HG03064 (cell line): ENCODE results near the gene SDK2.
"Not testable (repeated sequence)": the region's sequence is repeated elsewhere in the genome, so short reads cannot be mapped to it uniquely, and the experiment has no call there.

Experiments used
- ATAC-seq: cut with Tn5 transposase; IDR thresholded peaks from one replicate; pipeline ENCODE4 v1.9.1; 2021; ENCODE audit warnings: low read depth; ENCODE audit not compliant: unreplicated experiment

SDK2 gene

GRCh38 chr17:73467651-73468050, 176.6 kb downstream of the SDK2 start:
- ATAC-seq = no peak

DNA sequence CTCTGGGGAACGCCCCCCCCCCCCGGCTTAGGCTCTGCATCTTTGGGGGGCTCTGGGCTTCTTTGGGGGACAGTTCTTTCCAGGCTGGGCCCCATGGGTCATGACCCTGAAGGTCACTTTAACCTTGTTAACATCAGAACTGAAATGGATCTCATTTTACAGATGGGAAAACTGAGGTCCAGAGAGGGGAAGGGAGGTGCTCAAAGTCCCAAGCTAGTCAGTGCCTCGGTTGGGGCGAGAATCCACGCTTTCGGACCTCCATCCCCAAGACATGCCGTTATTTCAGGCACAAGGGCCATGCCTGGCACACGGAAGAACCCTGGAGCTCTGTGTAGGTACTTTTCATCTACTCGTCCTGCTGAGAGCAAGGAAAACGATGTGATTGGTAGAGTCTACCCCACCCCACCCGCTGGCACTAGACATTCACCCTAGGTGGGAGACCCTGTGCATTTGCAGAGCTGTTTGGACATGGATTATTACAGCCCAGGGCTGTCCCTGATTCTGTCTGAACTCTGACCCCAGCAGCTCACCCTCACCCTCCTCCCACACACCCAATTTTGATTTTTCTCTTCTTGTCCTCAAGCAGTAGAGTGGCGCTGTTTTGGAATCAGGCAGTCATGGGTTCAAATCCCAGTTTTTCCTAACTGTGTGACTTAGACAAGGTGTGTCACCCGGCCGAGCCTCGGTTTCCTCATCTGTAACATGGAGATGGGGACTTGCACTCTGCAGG, 177.4 kb downstream of the SDK2 start:
- no peak for ATAC-seq

- no peak for ATAC-seq
Measured at GRCh38 chr17:73465953-73466230, 178.4 kb downstream of the SDK2 start.

- no peak for ATAC-seq
Measured at GRCh38 chr17:73465130-73465952, 178.9 kb downstream of the SDK2 start.

- ATAC-seq = no peak
Measured at GRCh38 chr17:73464447-73464846, 179.8 kb downstream of the SDK2 start.

GRCh38 chr17:73463821-73464220, 180.4 kb downstream of the SDK2 start:
- no peak for ATAC-seq

DNA sequence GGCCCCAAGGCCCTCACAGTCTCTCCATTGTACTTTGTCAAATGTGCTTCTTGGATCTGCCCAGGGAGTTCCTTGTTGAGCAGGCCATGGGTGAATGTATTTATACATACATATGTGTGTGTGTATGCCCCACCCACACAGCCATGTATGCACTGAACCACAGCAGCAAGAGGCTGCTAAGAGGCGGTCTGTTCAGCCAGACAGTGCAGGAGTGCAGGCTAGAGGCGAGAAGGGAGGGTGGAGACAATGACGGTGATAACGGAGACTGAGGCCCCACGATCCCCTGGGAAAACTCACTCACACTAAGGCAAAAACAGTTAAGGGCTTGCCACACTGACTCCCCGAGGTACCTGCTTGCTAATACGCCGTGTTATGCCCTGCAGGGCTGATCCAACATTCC, 181.4 kb downstream of the SDK2 start:
- ATAC-seq = no peak

DNA sequence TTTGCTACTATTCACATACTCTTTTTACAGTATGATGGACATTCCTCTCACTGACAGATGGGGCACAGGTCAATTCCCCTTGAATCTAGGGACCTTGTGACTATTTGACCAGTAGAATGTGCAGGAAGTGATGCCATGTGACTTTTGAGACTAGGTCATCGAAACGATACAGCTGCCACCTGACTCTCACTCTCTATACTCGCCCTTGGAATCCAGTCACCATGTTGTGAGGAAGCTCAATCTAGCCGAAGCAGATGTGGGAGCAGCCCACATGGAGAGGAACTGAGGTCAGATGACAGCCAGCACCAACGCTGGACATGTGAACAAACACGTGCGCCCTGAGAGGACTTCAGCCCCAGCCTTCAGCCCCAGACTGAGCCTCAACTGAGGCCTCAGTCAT, 184.3 kb downstream of the SDK2 start:
- ATAC-seq = no peak

- ATAC-seq = no peak
Measured at GRCh38 chr17:73455767-73456166, 188.5 kb downstream of the SDK2 start.

- ATAC-seq = no peak
Measured at GRCh38 chr17:73455050-73455687, 189.1 kb downstream of the SDK2 start.

DNA sequence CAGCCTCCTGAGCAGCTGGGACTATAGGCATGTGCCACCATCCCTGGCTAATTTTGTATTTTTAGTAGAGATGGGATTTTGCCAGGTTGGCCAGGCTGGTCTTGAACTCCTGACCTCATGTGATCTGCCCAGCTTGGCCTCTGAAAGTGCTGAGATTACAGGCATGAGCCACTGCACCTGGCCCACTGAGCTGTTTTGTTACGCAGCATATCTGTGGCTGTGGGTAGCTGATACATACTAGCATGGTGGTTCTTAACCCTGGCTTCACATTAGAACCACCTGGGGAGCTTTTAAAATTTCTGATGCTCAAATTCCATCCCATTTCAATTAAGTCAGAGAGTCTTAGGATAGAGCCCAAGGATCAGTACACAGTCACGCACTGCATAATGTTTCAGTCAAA, 190.8 kb downstream of the SDK2 start:
- not testable (repeated sequence) for ATAC-seq

DNA sequence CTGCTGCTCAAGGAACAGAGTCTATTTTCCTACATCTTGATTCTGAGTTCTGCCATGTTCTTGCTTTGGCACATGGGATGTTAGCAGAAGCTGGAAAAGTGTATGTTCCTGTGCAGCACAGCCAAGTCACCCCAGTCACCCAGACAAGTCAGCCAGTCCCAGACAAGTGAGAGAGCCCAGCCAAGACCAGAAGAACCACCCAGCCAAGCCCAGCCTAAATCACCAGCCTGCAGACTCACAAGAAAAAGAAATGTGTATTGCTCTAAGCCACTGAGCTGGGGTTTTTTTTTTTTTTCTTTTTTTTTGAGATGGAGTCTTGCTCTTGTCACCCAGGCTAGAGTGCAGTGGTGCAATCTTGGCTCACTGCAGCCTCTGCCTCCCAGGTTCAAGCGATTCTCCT, 191.2 kb downstream of the SDK2 start:
- ATAC-seq = no peak

GRCh38 chr17:73452009-73452408, 192.2 kb downstream of the SDK2 start:
- ATAC-seq = no peak

GRCh38 chr17:73447319-73447718, 196.9 kb downstream of the SDK2 start:
- no peak for ATAC-seq

- no peak for ATAC-seq
Measured at GRCh38 chr17:73446617-73447016, 197.6 kb downstream of the SDK2 start.

- no peak for ATAC-seq
Measured at GRCh38 chr17:73445466-73445865, 198.8 kb downstream of the SDK2 start.

- no peak for ATAC-seq
Measured at GRCh38 chr17:73444021-73444420, 200.2 kb downstream of the SDK2 start.

- no peak for ATAC-seq
Measured at GRCh38 chr17:73439597-73439996, 204.6 kb downstream of the SDK2 start.

DNA sequence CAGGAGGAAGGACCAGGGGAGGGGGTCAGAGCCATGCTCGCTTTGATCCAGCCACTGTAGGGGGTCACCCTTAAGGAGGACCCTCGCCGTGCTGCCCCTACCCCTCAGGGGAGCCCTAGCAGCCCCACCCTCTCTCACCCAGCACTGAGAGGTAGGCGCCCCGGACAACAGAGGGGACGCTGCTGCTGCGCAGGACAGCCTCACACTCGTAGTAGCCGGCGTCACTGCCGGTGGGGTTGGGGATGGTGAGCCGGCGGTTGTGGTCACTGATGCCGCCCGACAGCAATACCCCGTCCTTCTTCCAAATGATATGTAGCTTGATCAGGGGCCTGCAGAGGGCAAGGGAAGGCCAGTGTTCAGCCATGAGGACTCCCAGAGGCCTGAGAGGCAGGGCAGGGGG, 206.4 kb downstream of the SDK2 start:
- no peak for ATAC-seq

GRCh38 chr17:73436954-73437353, 207.3 kb downstream of the SDK2 start:
- ATAC-seq = no peak

DNA sequence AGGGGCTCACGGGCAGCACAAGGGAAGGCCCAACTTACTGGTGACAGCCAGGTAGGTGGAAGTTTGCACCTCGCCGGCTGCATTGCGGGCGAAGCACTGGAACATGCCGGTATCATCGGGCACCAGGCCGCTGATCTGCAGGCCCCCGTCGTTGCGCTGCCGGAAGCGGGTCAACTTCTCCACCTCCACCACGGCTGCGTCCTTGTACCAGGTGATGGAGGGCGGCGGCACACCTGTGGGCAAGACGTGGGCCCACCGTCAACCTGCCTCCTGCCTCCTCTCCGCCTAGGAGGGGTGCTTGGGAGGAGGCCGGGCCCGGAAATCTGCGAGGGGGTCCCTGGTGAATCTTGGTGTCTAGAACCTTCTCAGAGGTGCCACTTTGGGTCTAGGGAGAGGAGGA, 208.8 kb downstream of the SDK2 start:
- ATAC-seq = no peak

- no peak for ATAC-seq
Measured at GRCh38 chr17:73434154-73434553, 210.1 kb downstream of the SDK2 start.
